NCI-H1436 treated with DMSO at 0.1 percent for 48 hours (cell line): Measurements from ENCODE around the gene SPINT1.

Experiments
- DNase-seq: peaks from one replicate; lab custom pipeline; 2025; lab: John Stamatoyannopoulos, UW

Gene SPINT1

DNA sequence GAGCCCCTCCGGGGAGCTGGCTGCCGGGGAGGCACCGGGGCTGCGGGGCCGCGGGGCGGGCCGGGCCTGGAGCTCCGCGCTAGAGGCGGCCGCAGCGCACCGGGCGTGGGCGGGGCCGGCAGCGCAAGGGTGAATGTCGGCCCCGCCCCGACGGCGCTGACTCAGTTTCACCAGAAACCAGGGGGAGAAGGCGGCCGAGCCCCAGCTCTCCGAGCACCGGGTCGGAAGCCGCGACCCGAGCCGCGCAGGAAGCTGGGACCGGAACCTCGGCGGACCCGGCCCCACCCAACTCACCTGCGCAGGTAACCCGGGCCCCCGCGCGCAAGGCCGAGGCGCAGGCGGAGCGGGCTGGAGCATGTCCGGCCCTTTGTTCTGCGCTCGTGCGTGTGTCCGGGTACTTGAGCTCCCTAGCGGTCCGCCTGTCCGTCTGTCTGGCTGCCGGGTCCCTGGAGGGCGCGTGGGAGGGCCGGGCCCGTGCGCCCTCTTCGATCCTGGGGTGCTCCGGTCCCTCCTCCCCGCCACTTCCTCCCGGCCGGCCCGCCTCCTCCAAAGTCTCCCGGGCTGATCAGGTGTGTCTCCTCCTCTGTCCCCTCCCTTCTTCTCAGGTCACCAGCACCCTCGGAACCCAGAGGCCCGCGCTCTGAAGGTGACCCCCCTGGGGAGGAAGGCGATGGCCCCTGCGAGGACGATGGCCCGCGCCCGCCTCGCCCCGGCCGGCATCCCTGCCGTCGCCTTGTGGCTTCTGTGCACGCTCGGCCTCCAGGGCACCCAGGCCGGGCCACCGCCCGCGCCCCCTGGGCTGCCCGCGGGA lies at the start of gene SPINT1:
Gene SPINT1 (plus strand): TSS at position 164 of the 811 bp plus-strand sequence. CDS start 507 bp downstream, at position 671.
- no peak for DNase-seq

- DNase-seq, result no peak
These were observed 47.8 kb upstream of the SPINT1 start for GRCh38 chr15:40796041-40796440.

GRCh38 chr15:40796512-40796911 lies 47.3 kb upstream of the SPINT1 start:
- no peak for DNase-seq

DNA sequence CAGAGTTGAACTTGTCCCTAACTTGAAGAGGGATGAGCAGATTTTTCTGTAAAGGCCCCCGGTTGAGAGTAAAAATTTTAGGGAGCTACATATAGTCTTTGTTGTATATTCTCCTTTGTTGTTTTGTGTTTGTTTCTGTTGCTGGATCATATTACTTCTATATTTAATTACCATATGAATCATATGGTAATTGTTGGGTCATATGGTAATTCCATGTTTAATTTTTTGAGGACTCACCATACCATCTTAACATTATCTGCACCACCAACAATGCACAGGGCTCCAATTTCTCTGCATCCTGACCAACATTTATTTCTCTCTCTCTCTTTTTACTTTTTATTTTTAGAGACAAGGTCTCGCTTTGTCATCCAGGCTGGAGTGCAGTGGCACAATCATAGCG lies 44.3 kb upstream of the SPINT1 start:
- DNase-seq, result no peak

DNA sequence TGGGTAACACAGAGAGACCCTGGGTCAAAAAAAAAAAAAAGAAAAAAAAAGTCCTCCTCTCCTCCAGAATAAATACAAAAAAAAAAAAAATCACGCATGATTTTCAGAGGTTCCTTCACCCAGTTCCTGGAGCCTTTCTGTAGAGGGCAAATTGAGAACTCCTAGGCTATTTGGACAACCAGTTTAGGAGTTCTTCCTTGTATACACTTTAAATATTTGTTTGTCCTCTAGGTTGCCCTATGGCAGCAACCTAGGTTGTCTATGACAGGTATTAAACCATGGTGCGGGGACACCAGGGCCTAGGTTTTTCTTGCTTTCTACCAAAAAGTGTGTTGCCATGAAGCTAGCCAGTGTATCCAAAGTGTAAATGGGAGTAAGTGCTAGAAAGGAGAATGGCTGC lies 40.8 kb upstream of the SPINT1 start:
- no peak for DNase-seq

GRCh38 chr15:40803688-40804087 lies 40.2 kb upstream of the SPINT1 start:
- no peak for DNase-seq

DNA sequence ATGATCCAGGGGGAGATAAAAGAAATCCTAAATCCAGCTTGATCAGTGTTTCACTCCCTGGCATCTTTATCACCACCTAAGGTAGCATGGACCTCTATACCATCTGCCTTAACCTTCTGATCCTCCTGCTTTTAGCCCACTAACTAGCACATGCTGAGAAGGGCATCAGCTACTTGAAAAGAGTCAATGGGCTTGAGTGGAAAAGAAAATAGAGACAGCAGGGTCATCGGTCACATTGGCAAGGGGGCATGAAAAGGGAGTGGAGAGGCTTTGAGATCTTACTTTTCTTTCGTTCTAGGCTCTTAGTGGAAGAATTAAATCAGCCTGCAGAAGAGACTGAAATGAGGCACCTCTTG lies 37.2 kb upstream of the SPINT1 start:
- no peak for DNase-seq

DNA sequence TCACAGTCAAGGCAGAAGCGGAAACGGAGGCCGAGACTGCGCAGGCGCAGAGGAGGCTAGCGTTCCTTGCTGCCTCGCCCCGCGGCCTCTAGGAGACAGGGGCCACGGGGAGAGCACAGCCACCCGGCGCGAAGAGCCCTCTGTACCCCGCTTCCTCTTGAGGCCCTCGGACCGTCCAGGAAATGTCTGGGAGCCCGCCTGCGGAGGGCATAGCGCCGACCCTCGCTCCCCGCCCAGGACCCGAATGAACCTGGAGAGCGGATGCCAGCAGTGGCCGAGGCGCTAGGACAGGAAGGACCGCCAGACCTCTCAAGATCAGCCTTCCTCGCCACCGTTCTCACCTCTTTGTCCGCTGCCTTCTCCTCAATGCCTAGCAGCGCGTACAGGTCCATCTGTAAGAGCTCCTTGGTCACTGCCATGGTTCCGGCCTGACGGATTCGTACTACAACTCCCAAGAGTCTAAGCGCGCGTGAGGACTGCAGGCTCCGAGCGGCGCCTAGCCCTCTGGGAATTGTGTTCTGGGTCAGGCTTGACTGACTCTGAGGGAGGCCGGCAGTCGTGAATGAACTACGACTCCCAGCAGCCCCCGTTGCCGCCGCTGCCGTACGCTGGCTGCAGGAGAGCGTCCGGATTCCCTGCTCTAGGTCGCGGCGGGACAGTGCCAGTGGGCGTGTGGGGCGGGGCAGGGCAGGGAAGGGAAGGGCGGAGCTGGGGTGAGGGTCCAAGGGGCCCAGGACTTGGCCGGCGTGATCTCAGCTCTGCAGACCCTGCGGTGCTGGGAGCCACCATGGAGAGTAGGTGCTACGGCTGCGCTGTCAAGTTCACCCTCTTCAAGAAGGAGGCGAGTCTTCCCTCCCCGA lies 36.6 kb upstream of the SPINT1 start, which contains the start of the genes DNAJC17 and ZFYVE19:
Gene DNAJC17 (minus strand): TSS at position 446 of the 860 bp plus-strand sequence. CDS start 27 bp downstream, at position 419.
Gene ZFYVE19 (plus strand): TSS at position 62 of the 860 bp plus-strand sequence. CDS start 501 bp downstream, at position 563.
- peak; percentile 96 for DNase-seq

DNA sequence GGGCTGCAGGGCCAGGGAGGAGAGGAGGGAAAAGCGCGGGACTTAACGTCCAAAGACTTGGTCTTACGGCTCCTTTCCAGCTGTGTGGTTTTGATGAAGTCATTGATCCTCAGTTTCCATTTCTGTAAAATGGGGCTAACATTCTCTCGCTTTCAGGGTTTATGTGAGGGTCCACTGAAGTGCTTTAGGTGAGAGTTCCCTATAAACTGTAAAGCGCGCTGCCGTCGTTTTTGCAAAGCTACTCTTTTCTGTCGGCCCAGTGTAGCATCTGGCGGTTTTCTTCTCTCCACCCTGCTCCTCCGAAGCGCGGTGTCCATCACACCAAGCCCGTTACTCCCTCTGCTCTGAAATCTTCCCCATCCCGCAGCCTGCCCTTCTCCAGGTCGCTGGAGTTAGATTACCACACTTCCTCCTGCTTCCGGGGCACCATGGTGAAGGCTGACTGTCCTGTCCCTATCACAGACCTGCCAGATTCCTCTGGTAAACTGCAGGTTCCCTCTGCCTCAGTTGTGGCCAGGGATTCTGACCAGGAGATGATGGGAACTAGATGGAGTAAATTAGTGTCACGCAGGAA lies 35.9 kb upstream of the SPINT1 start:
- no peak for DNase-seq

GRCh38 chr15:40808861-40809450 lies 34.9 kb upstream of the SPINT1 start:
- no peak for DNase-seq

- DNase-seq, result no peak
These were observed 31.0 kb upstream of the SPINT1 start for GRCh38 chr15:40812721-40813425.

- no peak for DNase-seq
These were observed 28.7 kb upstream of the SPINT1 start for GRCh38 chr15:40815042-40815698.

- DNase-seq, result no peak
These were observed 24.8 kb upstream of the SPINT1 start for GRCh38 chr15:40819048-40819447.

DNA sequence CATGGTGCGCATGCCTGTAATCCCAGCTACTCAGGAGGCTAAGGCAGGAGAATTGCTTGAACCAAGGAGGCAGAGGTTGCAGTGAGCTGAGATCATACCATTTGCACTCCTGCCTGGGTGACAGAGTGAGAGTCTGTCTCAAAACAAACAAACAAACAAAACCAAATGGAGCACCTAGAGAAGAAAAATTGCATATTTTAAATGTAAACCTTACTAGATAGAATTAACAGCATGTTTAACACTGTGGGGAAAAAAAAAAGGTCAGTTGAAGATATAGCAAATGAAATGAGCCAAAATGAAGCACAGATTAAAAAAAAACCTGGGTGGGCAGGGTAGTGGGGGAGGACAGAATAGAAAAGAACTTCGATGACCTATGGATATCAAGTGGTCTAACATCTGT lies 22.7 kb upstream of the SPINT1 start:
- DNase-seq, result no peak

DNA sequence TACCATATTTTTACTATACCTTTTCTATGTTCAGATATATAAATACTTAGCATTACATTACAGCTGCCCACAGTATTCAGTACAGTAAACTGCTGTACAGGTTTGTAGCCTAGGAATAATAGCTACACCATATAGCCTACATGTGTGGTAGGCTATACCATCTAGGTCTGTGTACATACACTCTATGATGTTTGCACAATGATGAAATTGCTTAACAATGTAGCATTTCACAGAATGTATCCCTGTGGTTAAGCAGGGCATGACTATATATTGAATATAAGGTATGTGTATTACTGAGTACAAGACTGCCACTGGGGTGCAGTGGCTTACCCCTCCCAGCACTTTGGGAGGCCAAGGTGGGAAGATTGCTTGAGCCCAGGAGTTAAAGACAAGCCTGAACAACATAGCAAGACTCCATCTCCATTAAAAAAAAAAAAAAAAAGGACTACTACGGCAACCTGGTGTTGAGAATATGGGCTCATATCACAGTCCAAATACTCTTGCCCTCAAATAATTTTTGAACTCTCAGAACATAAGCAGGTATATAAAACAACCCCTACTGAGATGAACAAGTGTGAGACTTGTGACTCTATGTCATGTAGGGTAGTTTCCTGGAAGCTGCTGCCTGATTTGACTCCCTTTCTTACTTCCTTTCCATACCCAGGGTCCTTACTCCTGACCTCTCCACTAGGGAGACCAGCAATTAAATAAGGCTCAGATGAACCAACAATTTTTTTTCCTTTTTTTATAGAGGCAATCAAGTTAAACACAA lies 20.1 kb upstream of the SPINT1 start:
- DNase-seq, result no peak

DNA sequence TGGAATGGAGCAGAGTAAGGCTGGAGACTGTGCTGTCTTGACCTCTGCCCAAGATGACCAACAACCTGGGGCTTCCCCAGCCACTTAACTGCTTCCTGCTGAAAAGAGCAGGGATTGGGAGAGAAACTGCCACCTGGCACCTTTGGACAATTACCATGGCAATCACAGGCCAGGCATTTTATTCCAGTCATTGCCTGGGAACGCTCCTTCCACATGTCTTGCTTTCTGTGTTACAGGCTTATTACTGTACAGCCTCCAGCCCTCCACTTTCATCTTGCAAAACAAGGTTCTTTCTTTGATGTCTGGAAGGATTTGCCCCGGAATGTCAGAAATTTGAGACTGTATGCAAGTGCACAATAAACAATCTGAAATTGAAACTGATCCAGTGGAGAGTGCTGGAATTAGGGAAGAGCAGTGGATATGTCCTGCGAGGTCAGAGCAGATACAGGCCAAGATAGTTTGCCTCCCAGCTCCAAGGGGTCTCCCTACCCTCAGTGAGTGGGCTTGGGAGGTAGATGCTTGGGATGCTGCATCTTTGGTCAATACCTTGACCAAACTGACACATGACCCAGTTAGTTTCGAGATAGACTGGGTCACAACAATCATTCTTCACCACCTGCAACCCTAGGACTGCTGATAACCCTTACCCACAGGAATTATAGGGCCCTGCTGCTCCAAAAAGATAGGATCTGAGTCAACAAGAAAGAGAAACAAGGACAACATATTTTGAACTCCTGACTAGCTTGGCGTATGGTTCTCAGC lies 18.0 kb upstream of the SPINT1 start:
- no peak for DNase-seq

- DNase-seq, result no peak
These were observed 17.3 kb upstream of the SPINT1 start for GRCh38 chr15:40826423-40827075.

DNA sequence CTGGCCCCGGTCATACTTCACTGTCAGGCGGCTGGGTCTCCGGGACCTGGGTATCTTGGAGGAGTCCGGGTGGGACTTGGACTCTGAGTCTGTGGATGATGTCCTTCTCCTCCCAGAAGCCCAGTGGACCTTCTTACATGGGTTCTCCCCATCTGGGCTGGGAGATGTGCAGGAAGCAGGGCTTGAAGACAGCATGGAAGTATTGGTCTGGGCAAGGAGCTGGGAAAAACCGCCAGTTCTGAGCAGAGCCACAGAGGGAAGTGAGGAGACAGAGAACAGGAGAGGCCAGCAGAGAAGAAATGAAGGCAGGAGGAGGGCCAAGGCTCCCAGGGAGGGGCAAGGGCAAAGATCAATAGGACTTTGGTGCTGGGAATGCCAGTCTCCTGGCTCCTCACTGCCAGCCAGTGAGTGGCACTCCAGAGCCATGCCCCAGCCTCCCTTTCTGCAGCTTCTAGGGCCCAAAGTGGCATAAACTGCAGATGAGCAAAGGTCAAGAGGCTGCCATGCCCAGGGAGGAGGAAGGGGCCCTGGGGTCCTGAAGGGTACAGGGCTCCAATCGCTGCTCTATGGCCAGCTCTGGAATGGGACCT lies 15.3 kb upstream of the SPINT1 start, which contains the start of gene PPP1R14D:
Gene PPP1R14D (minus strand): TSS at position 262 of the 590 bp plus-strand sequence. CDS start 67 bp downstream, at position 195.
- no peak for DNase-seq
